IPS-20b (cell line): ENCODE results near the gene MTMR4.
"Not testable (repeated sequence)": the region's sequence is repeated elsewhere in the genome, so short reads cannot be mapped to it uniquely, and the experiment has no call there.

Experiments used
- H3K27ac ChIP-seq: one replicate; pipeline ENCODE4 v1.5.1; 2013; ENCODE audit warnings: low read length
- H3K27me3 ChIP-seq: 2 replicates; pipeline ENCODE4 v1.6.1; 2013; ENCODE audit warnings: mild to moderate bottlenecking, low read length, inconsistent platforms; ENCODE audit not compliant: insufficient read depth
- H3K36me3 ChIP-seq: 2 replicates; pipeline ENCODE4 v1.6.1; 2013; ENCODE audit warnings: low read depth, mild to moderate bottlenecking, inconsistent platforms, low read length, moderate library complexity; ENCODE audit not compliant: insufficient read depth
- H3K4me1 ChIP-seq: 2 replicates; pipeline ENCODE4 v1.6.1; 2013; ENCODE audit warnings: mild to moderate bottlenecking, control low read depth, inconsistent platforms, low read length, moderate library complexity; ENCODE audit not compliant: insufficient read depth
- H3K4me3 ChIP-seq: 2 replicates; pipeline ENCODE4 v1.5.1; 2013; ENCODE audit warnings: mild to moderate bottlenecking, low read length, inconsistent platforms
- H3K9ac ChIP-seq: 2 replicates; pipeline ENCODE4 v1.6.1; 2013; ENCODE audit warnings: low read depth, mild to moderate bottlenecking, inconsistent platforms, low read length, moderate library complexity
- H3K9me3 ChIP-seq: 2 replicates; pipeline ENCODE4 v1.6.1; 2013; ENCODE audit warnings: mild to moderate bottlenecking, low read depth, low read length, inconsistent platforms; ENCODE audit not compliant: insufficient read depth

MTMR4 gene

GRCh38 chr17:58484600-58484999, 29.8 kb downstream of the MTMR4 start:
- H3K4me3 ChIP-seq: no peak overlapping the region
- no peaks in the 10 kb centered on the region for H3K9me3 ChIP-seq
- H3K9ac ChIP-seq: no peak overlapping the region
- no peaks in the 10 kb centered on the region for H3K4me1 ChIP-seq
- no peak overlapping the region for H3K27ac ChIP-seq
- no peaks in the 10 kb centered on the region for H3K27me3 ChIP-seq
- peaks cover 13% of the 10 kb centered on the region for H3K36me3 ChIP-seq

- H3K9ac ChIP-seq, H3K36me3 ChIP-seq, H3K27me3 ChIP-seq, H3K27ac ChIP-seq, H3K4me1 ChIP-seq, H3K4me3 ChIP-seq, H3K9me3 ChIP-seq: not testable (repeated sequence)
Measured at GRCh38 chr17:58481798-58482197, 32.6 kb downstream of the MTMR4 start.

DNA sequence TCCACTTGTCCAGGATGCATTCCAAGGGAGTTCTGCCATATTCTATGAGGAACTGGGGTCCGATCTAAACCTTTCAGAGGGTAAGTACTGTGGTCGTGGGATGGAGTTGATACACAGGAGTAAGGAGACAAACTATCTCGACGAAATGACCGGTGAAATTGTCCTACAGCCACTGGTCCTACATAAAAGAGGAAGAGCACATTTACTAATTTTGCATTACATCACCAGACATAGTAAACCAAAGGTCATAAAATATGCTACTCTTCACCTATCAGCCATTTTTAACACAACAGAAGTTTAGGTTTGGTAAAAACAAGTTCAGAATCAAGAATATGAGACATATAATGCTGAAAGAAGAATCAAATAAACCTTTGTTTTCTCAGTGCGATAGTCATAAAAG, 34.3 kb downstream of the MTMR4 start:
- no peaks in the 10 kb centered on the region for H3K4me1 ChIP-seq
- no peaks in the 10 kb centered on the region for H3K9me3 ChIP-seq
- no peaks in the 10 kb centered on the region for H3K27me3 ChIP-seq
- H3K9ac ChIP-seq: no peak overlapping the region
- H3K4me3 ChIP-seq: no peak overlapping the region
- no peaks in the 10 kb centered on the region for H3K36me3 ChIP-seq
- no peak overlapping the region for H3K27ac ChIP-seq

DNA sequence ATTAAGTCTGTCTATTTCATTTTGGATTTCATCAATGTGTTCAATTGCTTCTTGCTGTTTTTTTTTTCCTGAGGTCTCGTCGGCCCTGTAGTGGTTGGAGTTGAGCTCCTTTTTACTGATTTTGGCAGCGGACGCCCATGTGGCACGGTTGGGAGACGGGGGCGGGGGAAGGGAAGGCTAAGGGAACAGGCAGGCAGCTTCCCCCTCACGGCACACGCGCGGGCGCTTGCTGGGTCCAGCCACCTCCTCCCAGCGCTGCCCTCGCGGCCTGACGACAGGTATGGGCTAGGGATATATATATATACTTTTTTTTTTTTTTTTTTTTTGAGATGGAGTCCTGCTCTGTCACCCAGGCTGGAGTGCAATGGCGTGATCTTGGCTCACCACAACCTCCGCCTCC, 37.6 kb downstream of the MTMR4 start:
- no peak overlapping the region for H3K9ac ChIP-seq
- H3K4me1 ChIP-seq: no peaks in the 10 kb centered on the region
- no peaks in the 10 kb centered on the region for H3K27me3 ChIP-seq
- H3K4me3 ChIP-seq: no peak overlapping the region
- no peaks in the 10 kb centered on the region for H3K36me3 ChIP-seq
- H3K27ac ChIP-seq: no peak overlapping the region
- H3K9me3 ChIP-seq: no peaks in the 10 kb centered on the region

- no peaks in the 10 kb centered on the region for H3K27me3 ChIP-seq
- no peak overlapping the region for H3K4me3 ChIP-seq
- no peaks in the 10 kb centered on the region for H3K9me3 ChIP-seq
- no peaks in the 10 kb centered on the region for H3K4me1 ChIP-seq
- H3K27ac ChIP-seq: no peak overlapping the region
- no peak overlapping the region for H3K9ac ChIP-seq
- no peaks in the 10 kb centered on the region for H3K36me3 ChIP-seq
Measured at GRCh38 chr17:58475985-58476384, 38.5 kb downstream of the MTMR4 start.

- no peaks in the 10 kb centered on the region for H3K36me3 ChIP-seq
- H3K9ac ChIP-seq: no peak overlapping the region
- H3K9me3 ChIP-seq: no peaks in the 10 kb centered on the region
- no peaks in the 10 kb centered on the region for H3K4me1 ChIP-seq
- no peak overlapping the region for H3K4me3 ChIP-seq
- H3K27ac ChIP-seq: no peak overlapping the region
- 0 out of 2 replicates have a peak, but pooled peaks cover 9% of the 10 kb centered on the region for H3K27me3 ChIP-seq
Measured at GRCh38 chr17:58470356-58470755, 44.1 kb downstream of the MTMR4 start.

GRCh38 chr17:58468944-58469343, 45.5 kb downstream of the MTMR4 start:
- Histone ChIP-seq H3K4me1 (no peaks in the 10 kb centered on the region), H3K27me3 (0 out of 2 replicates have a peak, but pooled peaks cover 9% of the 10 kb centered on the region), H3K9me3 (no peaks in the 10 kb centered on the region), H3K36me3 (no peaks in the 10 kb centered on the region), H3K27ac (no peak overlapping the region), H3K4me3 (no peak overlapping the region), H3K9ac (no peak overlapping the region)

- Histone ChIP-seq H3K9me3 (no peaks in the 10 kb centered on the region), H3K27me3 (no peaks in the 10 kb centered on the region), H3K36me3 (no peaks in the 10 kb centered on the region), H3K4me3 (no peak overlapping the region), H3K4me1 (no peaks in the 10 kb centered on the region), H3K27ac (no peak overlapping the region), H3K9ac (no peak overlapping the region)
Measured at GRCh38 chr17:58455491-58455890, 58.9 kb downstream of the MTMR4 start.

DNA sequence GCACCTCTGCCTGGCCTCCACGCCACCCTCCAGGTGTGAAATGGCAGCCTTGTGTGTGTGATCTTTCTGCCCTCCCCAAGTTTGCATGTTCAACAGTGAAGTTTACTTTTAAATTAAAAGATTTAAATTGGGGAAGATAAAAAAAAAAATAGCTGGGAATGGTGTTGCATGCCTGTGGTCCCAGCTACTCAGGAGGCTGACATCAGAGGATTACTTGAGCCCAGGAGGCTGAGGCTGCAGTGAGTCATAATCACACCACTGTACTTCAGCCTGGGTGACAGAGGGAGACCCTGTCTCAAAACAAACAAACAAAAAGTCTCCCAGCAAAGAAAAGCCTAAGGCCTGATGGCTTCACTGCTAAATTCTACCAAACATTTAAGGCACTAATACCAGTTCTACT, 61.7 kb downstream of the MTMR4 start:
- no peaks in the 10 kb centered on the region for H3K9me3 ChIP-seq
- H3K9ac ChIP-seq: no peak overlapping the region
- H3K27me3 ChIP-seq: no peaks in the 10 kb centered on the region
- no peaks in the 10 kb centered on the region for H3K4me1 ChIP-seq
- H3K36me3 ChIP-seq: no peaks in the 10 kb centered on the region
- no peak overlapping the region for H3K4me3 ChIP-seq
- H3K27ac ChIP-seq: no peak overlapping the region

GRCh38 chr17:58447039-58447975, 67.1 kb downstream of the MTMR4 start:
- peaks cover 9% of the 10 kb centered on the region; the same call in 1 of the 2 replicates for H3K4me1 ChIP-seq
- H3K27ac ChIP-seq: no peak overlapping the region
- H3K36me3 ChIP-seq: no peaks in the 10 kb centered on the region
- no peaks in the 10 kb centered on the region for H3K27me3 ChIP-seq
- no peak overlapping the region for H3K9ac ChIP-seq
- no peaks in the 10 kb centered on the region for H3K9me3 ChIP-seq
- no peak overlapping the region for H3K4me3 ChIP-seq

- no peaks in the 10 kb centered on the region for H3K9me3 ChIP-seq
- H3K9ac ChIP-seq: peak overlapping the region; percentile 37; the same call in 1 of the 2 replicates
- H3K4me1 ChIP-seq: peaks cover 9% of the 10 kb centered on the region; the same call in 1 of the 2 replicates
- no peaks in the 10 kb centered on the region for H3K36me3 ChIP-seq
- no peaks in the 10 kb centered on the region for H3K27me3 ChIP-seq
- no peak overlapping the region for H3K4me3 ChIP-seq
- H3K27ac ChIP-seq: no peak overlapping the region
Measured at GRCh38 chr17:58446086-58446485, 68.4 kb downstream of the MTMR4 start.
